K562 (cell line): Measurements from ENCODE around the gene LUC7L. TPM values are rescaled to one million over a fixed set of nuclear protein-coding genes. Genes with fewer than 3 reads are reported as not detected.
A peak's percentile ranks its signal among the peaks of the same experiment; 100 is the strongest.

Source experiments
- BRCA1 ChIP-seq, 2 experiments: fragments of 450-650 bp in 1 of 2; sonication (generic) in 1 of 2; formaldehyde crosslinking in 1 of 2; IDR thresholded peaks; 2 replicates each; pipeline versions ENCODE4 v1.5.0 to v1.6.1; 2017 to 2020; ENCODE audit warnings: mild to moderate bottlenecking in 1 of 2, missing genetic modification reagents in 1 of 2
- CBFA2T3 ChIP-seq: fragments of 450-650 bp; IDR thresholded peaks from 2 replicates; pipeline ENCODE4 v1.6.1; 2017
- CBFB ChIP-seq: sonication (generic); formaldehyde crosslinking; IDR thresholded peaks from 2 replicates; pipeline ENCODE4 v1.4.0; 2020; ENCODE audit warnings: mild to moderate bottlenecking, missing genetic modification reagents
- GTF2E2 ChIP-seq: fragments of 200-800 bp; sonication (Bioruptor generic); IDR thresholded peaks from 2 replicates; pipeline ENCODE4 v1.6.1; 2016; ENCODE audit warnings: missing genetic modification characterization, missing compliant biosample characterization
- HMGN3 ChIP-seq: IDR thresholded peaks from 2 replicates; pipeline ENCODE4 v1.6.1; 2011; ENCODE audit warnings: borderline replicate concordance, low read depth, mild to moderate bottlenecking, mixed read lengths, low read length; ENCODE audit not compliant: insufficient read length; ENCODE audit errors: extremely low read depth
- MYC ChIP-seq, 2 experiments: fragments of 250-450 bp in 1 of 2; sonication (Bioruptor Pico) in 1 of 2; IDR thresholded peaks; 2 replicates each; pipeline versions ENCODE4 v1.5.1 to v1.6.1; 2012 to 2021; ENCODE audit warnings: low read depth in 2 of 2, borderline replicate concordance in 1 of 2, improper control_type of control experiment in 1 of 2, low read length in 1 of 2, mild to moderate bottlenecking in 1 of 2, moderate library complexity in 1 of 2
- NFYB ChIP-seq: IDR thresholded peaks from 2 replicates; pipeline ENCODE4 v1.6.1; 2011; ENCODE audit warnings: mild to moderate bottlenecking, moderate library complexity; ENCODE audit not compliant: insufficient read length; ENCODE audit errors: extremely low read depth
- RBM15 ChIP-seq: fragments of 200-400 bp; formaldehyde crosslinking; IDR thresholded peaks from 2 replicates; pipeline ENCODE4 v1.6.1; 2018; ENCODE audit warnings: mild to moderate bottlenecking, low read length, moderate library complexity; ENCODE audit not compliant: insufficient read depth
- RFX1 ChIP-seq: fragments of 450-650 bp; IDR thresholded peaks from 2 replicates; pipeline ENCODE4 v1.6.1; 2016; ENCODE audit warnings: mild to moderate bottlenecking, moderate library complexity
- SMAD4 ChIP-seq: fragments of 250-450 bp; sonication (Bioruptor Pico); conservative IDR thresholded peaks from 2 replicates; pipeline ENCODE4 v1.8.0; 2021; ENCODE audit warnings: inconsistent platforms, mild to moderate bottlenecking, moderate library complexity
- SMARCA4 ChIP-seq: fragments of 450-650 bp; IDR thresholded peaks from 2 replicates; pipeline ENCODE4 v1.6.1; 2016
- SREBF1 ChIP-seq: fragments of 150-350 bp; IDR thresholded peaks from 2 replicates; pipeline ENCODE4 v1.6.1; 2014; ENCODE audit warnings: antibody characterized with exemption, low read depth, low read length, borderline replicate concordance
- STAT5B ChIP-seq: fragments of 250-450 bp; sonication (Bioruptor Pico); IDR thresholded peaks from 2 replicates; pipeline ENCODE4 v1.8.0; 2021; ENCODE audit warnings: mild to moderate bottlenecking, inconsistent platforms
- TSC22D4 ChIP-seq: fragments of 450-650 bp; IDR thresholded peaks from 2 replicates; pipeline ENCODE4 v1.6.1; 2016; ENCODE audit warnings: missing genetic modification characterization, missing biosample characterization, control low read depth
- XRCC4 ChIP-seq: IDR thresholded peaks from one replicate; pipeline ENCODE4 v1.6.1; 2011; ENCODE audit not compliant: insufficient read depth, insufficient read length; ENCODE audit errors: extremely low read depth
- ZNF407 ChIP-seq: fragments of 450-650 bp; IDR thresholded peaks from 2 replicates; pipeline ENCODE4 v1.6.1; 2016; ENCODE audit warnings: low read depth
- ZNF41 ChIP-seq: fragments of 250-450 bp; sonication (Bioruptor Pico); conservative IDR thresholded peaks from 2 replicates; pipeline ENCODE4 v1.4.0; 2020; ENCODE audit warnings: mild to moderate bottlenecking
- ZNF75A ChIP-seq: fragments of 450-650 bp; formaldehyde crosslinking; IDR thresholded peaks from 2 replicates; pipeline ENCODE4 v1.4.0; 2020; ENCODE audit warnings: mild to moderate bottlenecking
- ZNF77 ChIP-seq: fragments of 250-450 bp; sonication (Bioruptor Pico); IDR thresholded peaks from 2 replicates; pipeline ENCODE4 v1.5.0; 2020
- polyA plus RNA-seq, 8 experiments: library from polyadenylated mRNA; depleted of rRNA in 4 of 8; stranded (reverse) in 5 of 8; unstranded in 3 of 8; fragments of >200 nt; fragmentation: Nextera tagmentation in 2 of 8; fragmentation: Illumina TruSeq in 1 of 8; extraction: Ambion mirVana in 2 of 8; extraction: Trizol in 1 of 8; gene quantifications; 2 replicates each; pipeline versions ENCODE4 v1.2.1 to v1.2.3, GENCODE V29; 2011 to 2014; ENCODE audit warnings: inconsistent platforms in 1 of 8, missing spikeins in 1 of 8
- total RNA-seq, 7 experiments: library from RNA; depleted of rRNA in 6 of 7; stranded (reverse); fragments of >200 nt in 6 of 7; fragmentation: Illumina TruSeq in 2 of 7; extraction: Trizol in 2 of 7; gene quantifications; 2 replicates each; pipeline versions ENCODE4 v1.2.1 to v1.2.3, GENCODE V29; 2011 to 2021; ENCODE audit warnings: low replicate concordance in 1 of 7
- TF ChIP-seq, protein P1 (sequence below): fragments of 450-650 bp; IDR thresholded peaks from 2 replicates; pipeline ENCODE4 v1.6.1; 2017; ENCODE audit warnings: antibody characterized with exemption

Gene LUC7L
- total and polyA plus RNA-seq, 9 of the 15 experiments (the other 6 are each of a cell fraction or from before 2014, with no cell fraction given) = 1.7 to 93.3 (median 59.5) TPM

DNA sequence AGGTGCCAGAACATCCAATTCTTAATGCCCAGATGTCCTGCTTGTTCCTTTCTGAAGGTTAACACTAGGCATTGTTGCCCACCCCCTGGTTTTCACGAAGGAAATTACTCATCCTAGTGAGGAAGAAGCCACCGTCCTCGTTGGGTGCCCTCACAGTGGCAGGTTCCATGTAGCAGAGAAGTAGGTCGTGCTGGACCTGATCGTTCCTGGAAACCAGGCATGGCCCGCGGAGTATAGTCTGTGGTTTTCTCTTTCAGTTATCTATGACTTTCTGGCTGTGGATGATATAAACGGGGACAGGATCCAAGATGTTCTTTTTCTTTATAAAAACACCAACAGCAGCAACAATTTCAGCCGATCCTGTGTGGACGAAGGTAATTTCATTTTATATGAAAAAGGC lies 30.0 kb upstream of the LUC7L start (continued):
- TF ChIP-seq ZNF407 (no peak), ZNF41 (CRISPR knock-in tag) (no peak), BRCA1 (IDR thresholded peaks at IDR 0.05) (no peak), BRCA1 (CRISPR knock-in tag; IDR thresholded peaks at IDR 0.05) (no peak), SMARCA4 (no peak), CBFB (CRISPR knock-in tag) (no peak), SREBF1 (no peak), XRCC4 (no peak), TSC22D4 (tag) (no peak), GTF2E2 (no peak), CBFA2T3 (peak; percentile 50; the same call in 1 of the 2 replicates), HMGN3 (no peak), RFX1 (no peak), RBM15 (no peak), SMAD4 (0 out of 2 replicates have a peak, but pooled peaks have one; percentile 15), NFYB (no peak), MYC (IDR thresholded peaks at IDR 0.05; ENCODE audit: low read depth, low read length) (0 out of 2 replicates have a peak, but pooled peaks have one; percentile 7), MYC (CRISPR knock-in tag; IDR thresholded peaks at IDR 0.05; ENCODE audit: borderline replicate concordance, low read depth) (no peak), ZNF77 (CRISPR knock-in tag) (no peak), ZNF75A (CRISPR knock-in tag) (no peak), STAT5B (CRISPR knock-in tag) (no peak)
- TF ChIP-seq, protein P1, sequence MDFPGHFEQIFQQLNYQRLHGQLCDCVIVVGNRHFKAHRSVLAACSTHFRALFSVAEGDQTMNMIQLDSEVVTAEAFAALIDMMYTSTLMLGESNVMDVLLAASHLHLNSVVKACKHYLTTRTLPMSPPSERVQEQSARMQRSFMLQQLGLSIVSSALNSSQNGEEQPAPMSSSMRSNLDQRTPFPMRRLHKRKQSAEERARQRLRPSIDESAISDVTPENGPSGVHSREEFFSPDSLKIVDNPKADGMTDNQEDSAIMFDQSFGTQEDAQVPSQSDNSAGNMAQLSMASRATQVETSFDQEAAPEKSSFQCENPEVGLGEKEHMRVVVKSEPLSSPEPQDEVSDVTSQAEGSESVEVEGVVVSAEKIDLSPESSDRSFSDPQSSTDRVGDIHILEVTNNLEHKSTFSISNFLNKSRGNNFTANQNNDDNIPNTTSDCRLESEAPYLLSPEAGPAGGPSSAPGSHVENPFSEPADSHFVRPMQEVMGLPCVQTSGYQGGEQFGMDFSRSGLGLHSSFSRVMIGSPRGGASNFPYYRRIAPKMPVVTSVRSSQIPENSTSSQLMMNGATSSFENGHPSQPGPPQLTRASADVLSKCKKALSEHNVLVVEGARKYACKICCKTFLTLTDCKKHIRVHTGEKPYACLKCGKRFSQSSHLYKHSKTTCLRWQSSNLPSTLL = peak; percentile 58; the same call in 1 of the 2 replicates
